Activated naive CD8-positive, alpha-beta T cell treated with anti-CD3 and anti-CD28 coated beads for 36 hours (primary cell): ENCODE measurements around the gene NOVA2. TPM values are rescaled to one million over a fixed set of nuclear protein-coding genes. Genes with fewer than 3 reads are reported as not detected.
"Not testable (repeated sequence)": the region's sequence is repeated elsewhere in the genome, so short reads cannot be mapped to it uniquely, and the experiment has no call there.

ENCODE experiments used
- DNase-seq: peaks from one replicate; pipeline ENCODE4 v3.0.0; 2021
- H3K27ac Mint-ChIP-seq: one replicate; pipeline ENCODE4 v1.8.0; 2022; ENCODE audit warnings: mild to moderate bottlenecking, moderate library complexity, mixed read lengths
- H3K27me3 Mint-ChIP-seq: one replicate; pipeline ENCODE4 v1.8.0; 2022; ENCODE audit warnings: mild to moderate bottlenecking, mixed read lengths
- H3K36me3 Mint-ChIP-seq: one replicate; pipeline ENCODE4 v1.8.0; 2021; ENCODE audit warnings: mild to moderate bottlenecking, mixed read lengths
- H3K4me1 Mint-ChIP-seq: one replicate; pipeline ENCODE4 v1.8.0; 2021; ENCODE audit warnings: mixed read lengths
- H3K4me3 Mint-ChIP-seq: one replicate; pipeline ENCODE4 v1.8.0; 2022; ENCODE audit warnings: mild to moderate bottlenecking, moderate library complexity, mixed read lengths
- H3K9me3 Mint-ChIP-seq: one replicate; pipeline ENCODE4 v1.8.0; 2022; ENCODE audit warnings: mixed read lengths
- total RNA-seq, 2 experiments: library from RNA; stranded (reverse); gene quantifications; one replicate each; pipeline ENCODE4 v1.2.3, GENCODE V29; 2021

Gene NOVA2
- total RNA-seq, 2 experiments from 2014 or later: not detected

DNA sequence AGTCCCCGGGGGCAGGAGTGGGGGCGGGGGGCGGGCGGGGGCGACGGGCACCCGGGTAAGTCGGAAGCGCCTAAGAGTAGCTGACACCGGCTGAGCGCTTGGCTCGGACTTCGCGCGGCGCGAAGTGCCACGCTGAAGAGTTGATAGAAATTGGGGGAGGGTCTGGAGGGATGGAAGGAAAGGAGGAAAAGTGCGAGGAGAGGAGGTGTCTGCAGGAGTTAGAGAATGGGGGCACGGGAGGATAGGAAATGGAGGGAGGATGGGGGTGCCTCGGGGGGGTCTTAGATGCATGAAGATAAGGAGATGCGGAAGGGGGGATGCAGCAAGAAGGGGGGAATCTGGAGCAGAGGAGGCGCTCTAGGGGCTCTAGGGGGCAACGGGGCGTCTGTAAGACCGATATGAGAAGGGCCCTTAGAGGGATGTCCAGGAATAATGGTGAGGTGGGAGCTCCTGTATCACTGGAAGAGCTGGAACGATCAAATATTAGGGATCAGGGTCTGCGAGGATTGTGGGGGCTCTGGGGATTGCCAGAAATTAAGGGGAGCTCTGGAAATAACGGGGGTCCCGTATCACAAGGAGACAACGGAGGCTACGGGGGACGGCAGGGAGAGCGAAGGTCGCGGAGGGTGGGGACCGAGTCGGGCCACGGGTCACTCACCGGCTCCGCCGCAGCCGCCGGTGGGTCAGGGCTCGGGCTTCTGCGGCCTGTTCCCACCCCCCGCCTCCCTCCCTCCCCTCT is 71.6 kb downstream of the NOVA2 start, which contains the start of gene MYPOP:
Gene MYPOP, minus strand, starts transcription at position 702 of the 739 bp plus-strand sequence. CDS start 840 bp downstream, outside the sequence.
- DNase-seq: no peak
- Mint-ChIP-seq H3K4me3 (peak within 1 kb of the TSS; percentile 91), H3K9me3 (no peaks in the 10 kb centered on the region), H3K27ac (peak within 1 kb of the TSS; percentile 74), H3K36me3 (peaks cover 1% of the 10 kb centered on the region), H3K27me3 (no peaks in the 10 kb centered on the region), H3K4me1 (peaks cover 11% of the 10 kb centered on the region)

DNA sequence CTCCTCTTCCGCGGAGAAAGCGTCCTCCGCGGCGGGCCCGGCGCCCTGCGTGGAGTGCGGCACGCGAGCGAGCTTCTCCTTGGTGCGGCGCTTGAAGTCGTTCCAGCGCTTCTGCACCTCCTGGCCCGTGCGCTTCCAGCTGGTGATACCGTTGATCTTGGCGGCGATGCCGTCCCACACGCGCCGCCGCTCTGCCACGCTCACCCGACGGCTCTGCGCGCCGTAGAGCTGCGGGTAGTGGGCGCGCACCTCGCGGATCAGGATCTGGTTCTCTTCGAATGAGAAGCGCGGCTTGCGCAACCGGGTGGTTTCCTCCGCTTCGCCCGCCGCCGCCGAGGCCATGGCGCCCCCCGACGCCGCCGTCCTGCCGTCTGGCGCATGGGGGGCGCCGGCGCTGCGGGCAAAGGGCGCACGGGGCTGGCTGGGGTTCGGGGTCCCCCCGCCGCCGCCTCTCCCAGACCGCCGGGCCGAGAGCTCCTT is 72.2 kb downstream of the NOVA2 start:
- Mint-ChIP-seq H3K27me3 (no peaks in the 10 kb centered on the region), H3K4me3 (peak overlapping the region; percentile 43), H3K4me1 (peaks cover 11% of the 10 kb centered on the region), H3K27ac (no peak overlapping the region), H3K36me3 (peaks cover 1% of the 10 kb centered on the region), H3K9me3 (no peaks in the 10 kb centered on the region)
- DNase-seq: peak; percentile 55

DNA sequence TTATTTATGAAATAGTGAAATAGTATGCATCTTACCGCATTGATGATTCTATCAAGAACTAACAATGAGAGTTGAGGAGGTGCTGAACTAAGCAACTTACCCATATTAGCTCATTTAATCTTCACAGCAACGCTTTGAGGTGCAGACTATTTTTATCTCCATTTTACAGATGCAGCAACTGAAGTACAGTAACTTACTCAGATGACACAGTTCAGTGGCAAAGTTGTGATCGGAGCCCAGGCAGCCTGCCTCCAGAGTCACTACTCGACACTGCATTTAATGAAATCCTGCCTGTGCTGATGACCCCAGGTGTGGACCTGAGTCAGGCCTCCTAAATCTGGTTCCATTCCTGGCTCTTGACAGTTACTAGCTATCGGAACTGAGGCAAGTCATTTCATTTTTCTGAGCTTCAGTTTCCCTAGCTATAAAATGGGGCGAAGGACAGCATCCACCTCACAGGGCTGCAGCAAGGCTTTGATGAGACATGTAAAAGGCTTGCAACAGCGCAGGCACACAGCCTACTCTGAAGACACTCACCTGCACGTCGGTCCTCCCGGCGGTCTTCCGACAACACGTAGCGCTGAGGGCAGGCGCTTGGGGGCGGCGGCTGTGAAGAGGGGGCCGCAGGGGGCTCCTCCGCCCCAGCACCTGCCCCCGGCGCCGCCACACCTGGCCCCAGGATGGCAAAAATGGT is 72.8 kb downstream of the NOVA2 start:
- H3K9me3 Mint-ChIP-seq: no peaks in the 10 kb centered on the region
- no peak for DNase-seq
- peak overlapping the region; percentile 37 for H3K4me3 Mint-ChIP-seq
- H3K27me3 Mint-ChIP-seq: no peaks in the 10 kb centered on the region
- H3K36me3 Mint-ChIP-seq: peaks cover 1% of the 10 kb centered on the region
- H3K4me1 Mint-ChIP-seq: peaks cover 11% of the 10 kb centered on the region
- H3K27ac Mint-ChIP-seq: no peak overlapping the region

- Mint-ChIP-seq H3K9me3 (no peaks in the 10 kb centered on the region), H3K36me3 (peaks cover 6% of the 10 kb centered on the region), H3K27ac (no peak overlapping the region), H3K4me1 (peaks cover 11% of the 10 kb centered on the region), H3K27me3 (no peaks in the 10 kb centered on the region), H3K4me3 (no peak overlapping the region)
- no peak for DNase-seq
Observed at GRCh38 chr19:45899919-45900589, 73.6 kb downstream of the NOVA2 start.

DNA sequence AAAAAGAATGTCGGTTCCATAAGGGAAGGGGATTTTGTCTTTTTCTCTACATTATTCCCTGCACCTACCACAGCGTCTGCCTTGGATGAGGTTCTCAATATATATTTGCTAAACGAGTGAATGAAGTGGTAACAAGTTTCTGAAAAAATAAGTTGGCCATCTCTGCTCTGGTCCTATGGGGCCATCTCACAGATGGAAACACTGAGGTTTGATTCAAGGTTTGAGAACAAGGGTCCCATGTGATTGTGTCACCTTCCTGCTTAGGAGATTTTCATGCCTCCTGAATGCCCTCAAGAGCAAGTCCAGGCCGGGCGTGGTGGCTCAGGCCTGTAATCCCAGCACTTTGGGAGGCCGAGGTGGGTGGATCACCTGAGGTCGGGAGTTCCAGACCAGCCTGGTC is 74.4 kb downstream of the NOVA2 start:
- no peaks in the 10 kb centered on the region for H3K9me3 Mint-ChIP-seq
- H3K36me3 Mint-ChIP-seq: peaks cover 7% of the 10 kb centered on the region
- H3K4me3 Mint-ChIP-seq: no peak overlapping the region
- DNase-seq: no peak
- H3K27ac Mint-ChIP-seq: no peak overlapping the region
- no peaks in the 10 kb centered on the region for H3K27me3 Mint-ChIP-seq
- H3K4me1 Mint-ChIP-seq: peaks cover 11% of the 10 kb centered on the region

DNA sequence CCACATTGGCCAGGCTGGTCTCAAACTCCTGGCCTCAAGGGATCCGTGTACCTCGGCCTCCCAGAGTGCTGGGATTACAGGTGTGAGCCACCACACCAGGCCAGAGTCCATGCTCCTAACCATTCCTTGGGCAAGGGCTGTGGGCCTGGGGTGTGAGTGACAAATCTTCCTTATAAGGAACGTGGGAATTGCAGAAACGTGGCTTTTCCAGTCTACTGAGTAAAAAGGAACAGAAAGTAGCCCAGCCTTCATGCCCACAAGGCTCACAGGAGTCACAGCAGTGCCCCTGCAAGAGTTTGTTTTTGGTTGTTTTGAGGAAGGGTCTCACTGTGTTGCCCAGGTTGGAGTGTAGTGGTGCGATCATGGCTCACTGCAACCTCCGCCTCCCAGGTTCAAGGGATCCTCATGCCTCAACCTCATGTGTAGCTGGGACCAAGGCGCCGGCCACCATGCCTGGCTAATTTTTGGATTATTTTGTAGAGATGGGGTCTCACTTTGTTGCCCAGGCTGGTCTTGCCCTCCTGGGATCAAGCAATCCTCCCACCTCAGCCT is 76.3 kb downstream of the NOVA2 start:
- Mint-ChIP-seq H3K4me3 (no peak overlapping the region), H3K27ac (no peak overlapping the region), H3K4me1 (peaks cover 11% of the 10 kb centered on the region), H3K36me3 (peaks cover 7% of the 10 kb centered on the region), H3K9me3 (no peaks in the 10 kb centered on the region), H3K27me3 (no peaks in the 10 kb centered on the region)
- no peak for DNase-seq

DNA sequence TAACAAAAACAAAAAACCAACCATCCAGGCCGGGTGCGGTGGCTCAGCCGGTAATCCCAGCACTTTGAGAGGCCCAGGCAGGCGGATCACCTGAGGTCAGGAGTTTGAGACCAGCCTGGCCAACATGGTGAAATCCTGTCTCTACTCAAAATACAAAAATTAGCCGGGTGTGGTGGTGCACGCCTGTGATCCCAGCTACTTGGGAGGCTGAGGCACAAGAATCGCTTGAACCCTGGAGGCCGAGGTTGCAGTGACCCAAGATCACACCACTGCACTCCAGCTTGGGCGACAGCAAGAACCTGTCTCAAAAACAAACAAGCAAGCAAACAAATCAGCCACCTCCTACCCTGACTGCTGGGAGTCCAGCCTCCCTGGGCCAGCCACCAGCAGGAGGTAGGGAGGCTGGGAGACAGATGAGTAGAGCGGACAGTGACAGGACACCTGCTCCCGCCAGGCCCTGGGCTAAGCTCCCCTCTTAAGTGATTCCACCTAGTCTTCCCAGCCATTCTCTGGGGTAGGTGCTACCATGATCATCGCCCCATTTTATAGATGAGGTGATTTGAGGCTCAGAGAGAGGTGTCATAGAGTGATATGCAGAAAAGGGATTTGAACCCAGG is 77.6 kb downstream of the NOVA2 start:
- H3K9me3 Mint-ChIP-seq, H3K27me3 Mint-ChIP-seq, DNase-seq, H3K27ac Mint-ChIP-seq, H3K4me1 Mint-ChIP-seq, H3K36me3 Mint-ChIP-seq, H3K4me3 Mint-ChIP-seq: not testable (repeated sequence)

DNA sequence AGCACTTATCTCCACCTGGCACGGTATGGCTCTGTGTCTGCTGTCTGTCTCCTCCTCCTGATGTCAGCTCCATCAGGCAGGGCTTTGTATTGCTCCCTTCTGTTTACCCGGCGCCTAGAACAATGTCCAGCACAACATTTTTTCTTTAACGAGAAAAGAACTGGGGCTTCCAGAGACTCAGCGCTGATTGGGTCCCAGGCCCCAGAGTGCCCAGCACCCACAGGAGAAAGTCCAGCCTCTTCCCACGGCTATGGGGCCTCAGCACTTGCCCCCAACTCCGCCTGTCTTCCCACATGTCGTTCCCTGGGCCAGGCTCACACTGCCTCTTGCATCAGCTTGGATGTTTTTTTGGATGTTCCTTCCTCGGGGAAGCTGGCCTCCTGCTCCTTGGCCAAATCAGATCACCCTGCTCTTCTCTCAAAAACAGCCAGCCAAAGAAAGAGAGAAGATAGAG is 78.1 kb downstream of the NOVA2 start:
- no peak overlapping the region for H3K4me3 Mint-ChIP-seq
- DNase-seq: no peak
- H3K27ac Mint-ChIP-seq: peak overlapping the region; percentile 35
- H3K27me3 Mint-ChIP-seq: no peaks in the 10 kb centered on the region
- peaks cover 7% of the 10 kb centered on the region for H3K36me3 Mint-ChIP-seq
- H3K4me1 Mint-ChIP-seq: peaks cover 5% of the 10 kb centered on the region
- no peaks in the 10 kb centered on the region for H3K9me3 Mint-ChIP-seq

GRCh38 chr19:45890877-45891276 is 82.8 kb downstream of the NOVA2 start:
- H3K9me3 Mint-ChIP-seq: no peaks in the 10 kb centered on the region
- peaks cover 6% of the 10 kb centered on the region for H3K36me3 Mint-ChIP-seq
- H3K27me3 Mint-ChIP-seq: no peaks in the 10 kb centered on the region
- H3K4me1 Mint-ChIP-seq: peaks cover 6% of the 10 kb centered on the region
- no peak for DNase-seq
- H3K27ac Mint-ChIP-seq: no peak overlapping the region
- H3K4me3 Mint-ChIP-seq: no peak overlapping the region

- no peak for DNase-seq
- Mint-ChIP-seq H3K9me3 (no peaks in the 10 kb centered on the region), H3K4me1 (peaks cover 6% of the 10 kb centered on the region), H3K4me3 (no peak overlapping the region), H3K27ac (no peak overlapping the region), H3K36me3 (no peaks in the 10 kb centered on the region), H3K27me3 (no peaks in the 10 kb centered on the region)
Observed at GRCh38 chr19:45889210-45889885, 84.3 kb downstream of the NOVA2 start.

DNA sequence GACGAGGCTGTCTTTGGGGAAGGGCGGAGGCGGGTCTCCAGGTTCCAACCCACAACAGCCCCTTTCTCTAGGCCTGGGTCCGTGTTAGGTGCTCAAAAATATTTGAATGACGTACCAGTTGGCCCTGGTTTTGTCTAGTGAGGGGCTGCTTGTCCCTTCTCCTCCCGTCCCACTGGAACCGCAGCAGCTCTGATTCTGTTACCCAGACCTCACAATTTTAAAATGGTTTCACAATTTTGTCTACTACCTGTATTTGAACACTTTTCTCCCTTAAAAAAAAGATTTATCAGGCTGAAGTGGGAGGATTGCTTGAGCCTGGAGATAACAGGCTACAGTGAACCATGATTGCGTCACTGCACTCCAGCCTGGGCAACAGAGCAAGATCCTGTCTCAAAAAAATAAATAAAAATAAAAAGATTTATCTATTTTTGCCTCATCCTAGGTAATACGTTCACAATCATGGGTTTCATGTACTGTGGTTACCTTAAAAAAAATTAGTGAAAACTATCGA is 86.4 kb downstream of the NOVA2 start:
- Mint-ChIP-seq H3K4me3 (peak overlapping the region; percentile 91), H3K27ac (peak overlapping the region; percentile 93), H3K9me3 (no peaks in the 10 kb centered on the region), H3K27me3 (no peaks in the 10 kb centered on the region), H3K4me1 (peaks cover 12% of the 10 kb centered on the region), H3K36me3 (peaks cover 3% of the 10 kb centered on the region)
- no peak for DNase-seq

DNA sequence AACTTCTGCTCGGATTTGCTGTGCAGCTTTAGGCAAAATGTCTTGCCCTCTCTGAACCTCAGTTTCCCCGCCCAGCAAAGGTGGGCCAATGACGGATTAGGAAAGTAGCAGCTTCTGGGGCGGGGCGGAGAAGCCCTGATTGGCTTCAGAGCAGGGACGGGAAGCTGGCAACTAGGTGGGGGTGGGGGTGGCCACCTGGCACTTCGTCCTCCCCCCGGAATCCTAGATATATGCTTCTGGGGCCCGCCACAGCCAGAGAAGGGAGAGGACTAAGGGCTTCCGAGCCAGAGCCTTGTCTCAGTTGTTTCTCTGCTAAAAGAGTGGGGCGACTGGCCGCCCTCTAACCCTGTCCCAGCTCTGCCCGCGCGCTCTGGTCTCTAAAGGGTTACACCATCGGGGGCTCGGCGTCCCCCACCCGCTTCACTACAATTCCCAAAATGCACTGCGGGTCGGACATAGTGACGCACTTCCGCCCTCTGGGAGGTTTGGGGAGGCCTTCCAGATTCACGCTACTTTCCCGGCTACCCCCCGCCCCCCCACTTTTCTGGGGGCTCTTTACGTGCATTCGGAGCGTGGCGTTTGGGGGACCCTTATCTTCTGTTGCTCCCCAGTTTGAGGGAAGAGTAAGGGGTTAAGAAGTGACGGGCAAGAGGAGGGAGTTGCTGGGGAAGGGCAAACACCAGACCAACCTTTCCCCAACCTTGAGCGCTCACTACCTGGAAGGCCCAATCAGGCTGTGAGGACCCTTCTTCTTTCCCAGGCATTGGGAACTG is 87.1 kb downstream of the NOVA2 start:
- peaks cover 16% of the 10 kb centered on the region for H3K4me1 Mint-ChIP-seq
- no peaks in the 10 kb centered on the region for H3K9me3 Mint-ChIP-seq
- H3K27me3 Mint-ChIP-seq: no peaks in the 10 kb centered on the region
- H3K4me3 Mint-ChIP-seq: peak overlapping the region; percentile 91
- H3K36me3 Mint-ChIP-seq: peaks cover 3% of the 10 kb centered on the region
- DNase-seq: peak; percentile 89
- peak overlapping the region; percentile 93 for H3K27ac Mint-ChIP-seq

GRCh38 chr19:45885556-45886426 is 87.9 kb downstream of the NOVA2 start, which contains the start of gene IRF2BP1:
Gene IRF2BP1, minus strand, starts transcription at chr19:45886141. Its CDS starts 367 bp downstream, at chr19:45885774.
- H3K27ac Mint-ChIP-seq: peak within 1 kb of the TSS; percentile 93
- H3K27me3 Mint-ChIP-seq: no peaks in the 10 kb centered on the region
- no peaks in the 10 kb centered on the region for H3K9me3 Mint-ChIP-seq
- DNase-seq: peak; percentile 89
- H3K4me3 Mint-ChIP-seq: peak within 1 kb of the TSS; percentile 91
- peaks cover 21% of the 10 kb centered on the region for H3K4me1 Mint-ChIP-seq
- H3K36me3 Mint-ChIP-seq: peaks cover 3% of the 10 kb centered on the region
